Activated gamma-delta T cell (primary cell): ENCODE data around the gene FER.
"Not testable (repeated sequence)": the region's sequence is repeated elsewhere in the genome, so short reads cannot be mapped to it uniquely, and the experiment has no call there.

Experiments used
- DNase-seq: peaks from one replicate; lab custom pipeline; 2025; lab: John Stamatoyannopoulos, UW

The FER gene

DNA sequence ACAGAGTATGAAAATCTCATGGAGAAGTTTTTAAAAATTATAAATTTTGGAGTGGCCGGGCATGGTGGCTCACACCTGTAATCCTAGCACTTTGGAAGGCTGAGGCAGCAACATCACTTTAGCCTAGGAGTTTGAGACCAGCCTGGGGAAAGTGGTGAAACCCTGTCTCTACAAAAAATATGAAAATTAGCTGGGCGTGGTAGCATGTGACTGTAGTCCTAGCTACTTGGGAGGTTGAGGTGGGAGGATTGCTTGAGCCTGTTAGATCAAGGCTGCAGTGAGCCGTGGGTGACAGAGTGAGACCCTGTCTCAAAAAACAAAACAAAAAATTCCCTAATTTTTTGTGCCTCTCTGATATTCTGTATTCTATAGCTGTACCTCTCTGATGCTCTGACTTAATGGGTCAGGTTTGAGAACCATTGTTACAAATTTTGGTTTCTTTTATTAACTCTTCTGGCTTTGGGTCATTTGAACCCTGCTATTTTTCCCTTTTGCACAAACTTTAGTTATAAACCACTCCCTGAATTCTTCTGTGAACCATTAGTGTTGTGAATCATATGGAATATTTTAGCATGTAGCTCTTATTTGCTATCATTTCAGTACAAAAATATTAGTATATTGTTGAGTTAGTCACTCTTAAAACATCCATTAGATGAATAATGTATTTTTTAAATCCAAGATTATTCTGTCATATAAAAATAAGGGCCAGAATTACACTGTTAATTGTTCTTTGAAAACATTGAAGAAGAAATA lies 51.0 kb downstream of the FER start:
- DNase-seq: no peak

DNA sequence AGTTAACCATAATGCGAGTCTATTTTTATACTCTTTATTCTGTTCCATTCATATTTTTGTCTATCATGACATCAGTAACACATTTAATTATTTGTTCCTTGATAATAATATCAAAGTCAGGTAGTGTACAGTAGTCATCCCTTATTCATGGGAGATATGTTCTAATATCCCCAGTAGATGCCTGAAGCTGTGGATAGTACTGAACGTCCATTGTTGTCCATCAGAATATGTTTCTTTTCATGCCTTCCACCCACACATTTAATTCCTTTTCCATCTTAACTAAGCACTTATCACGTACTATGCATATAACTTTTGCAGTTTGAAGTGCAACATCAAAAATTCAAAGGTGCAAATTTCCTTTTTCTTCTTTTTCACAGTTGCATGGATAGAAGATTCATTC lies 53.6 kb downstream of the FER start:
- DNase-seq: no peak

DNA sequence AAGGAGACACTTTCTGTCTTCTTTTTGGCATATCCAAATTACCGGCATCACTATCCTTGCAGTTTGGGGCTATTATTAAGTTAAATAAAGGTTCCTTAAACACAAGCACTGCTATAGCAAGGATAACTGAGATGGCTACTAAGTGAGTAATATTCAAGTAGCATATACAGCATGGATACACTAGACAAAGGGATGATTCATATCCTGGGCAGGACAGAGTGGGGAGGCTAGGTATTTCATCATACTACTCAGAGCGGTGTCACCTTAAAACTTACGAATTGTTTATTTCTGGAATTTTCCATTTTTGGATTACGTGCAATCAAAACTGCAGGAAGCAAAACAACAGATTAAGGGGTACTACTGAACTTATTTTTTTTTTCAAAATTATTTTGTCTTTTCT lies 54.1 kb downstream of the FER start:
- DNase-seq: no peak

DNA sequence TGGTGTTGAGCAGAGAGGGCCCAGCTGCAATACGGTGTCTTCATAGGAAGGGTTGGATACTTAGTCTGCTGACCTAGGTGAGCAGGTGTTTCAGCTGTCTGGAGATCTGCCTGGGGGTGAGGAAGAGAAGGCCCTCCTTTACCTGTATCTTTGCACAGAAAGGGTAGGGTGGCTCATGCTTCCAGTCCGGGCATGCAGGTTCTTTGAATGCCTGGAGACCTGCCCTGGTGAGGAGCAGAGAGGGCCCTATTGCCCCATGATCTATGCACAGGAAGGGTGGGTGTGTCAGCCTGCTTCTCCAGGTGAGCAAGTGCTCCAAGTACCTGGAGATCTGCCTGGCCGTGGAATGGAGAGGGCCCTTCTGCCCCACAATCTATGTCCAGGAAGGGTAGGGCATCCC lies 63.0 kb downstream of the FER start:
- no peak for DNase-seq

DNA sequence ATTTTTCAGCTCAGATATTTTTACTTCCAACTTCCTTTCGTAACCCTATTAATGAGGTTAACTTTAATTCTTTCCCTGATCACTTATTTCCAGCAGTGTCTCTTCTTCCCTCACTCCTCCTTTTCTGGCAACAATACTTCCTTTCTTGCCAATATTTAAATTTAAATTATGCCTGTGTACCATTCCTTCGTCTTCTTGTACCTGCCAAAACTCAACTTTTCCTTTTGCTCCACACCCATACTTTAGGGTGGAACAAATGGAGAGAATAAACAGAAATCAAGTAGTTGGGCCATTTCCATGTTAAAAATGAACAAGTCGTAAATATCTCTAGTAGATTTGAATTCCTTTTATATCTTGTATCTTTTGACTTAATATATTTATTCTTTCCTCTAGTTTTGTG lies 66.0 kb downstream of the FER start:
- DNase-seq: no peak

DNA sequence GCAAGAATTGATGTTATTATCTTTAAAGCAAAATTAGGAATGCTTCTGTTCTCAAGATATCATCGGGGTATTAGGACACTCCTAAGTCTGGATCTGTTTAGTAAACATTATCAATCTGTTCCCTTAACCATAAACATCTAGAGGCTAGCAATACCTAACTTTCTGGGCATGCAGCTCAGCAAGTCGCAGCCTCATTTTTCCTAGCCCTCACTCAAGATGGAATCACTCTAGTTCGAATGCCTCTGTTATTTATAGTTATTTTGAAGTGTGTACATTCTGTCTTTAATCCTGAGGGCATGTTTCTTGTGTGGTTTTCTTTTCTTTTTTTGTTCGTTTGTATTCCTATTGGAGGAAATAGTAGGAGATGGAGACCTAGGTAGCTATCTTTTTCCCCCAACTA lies 66.9 kb downstream of the FER start:
- DNase-seq: no peak

- DNase-seq: no peak
These were observed 71.0 kb downstream of the FER start for GRCh38 chr5:108818613-108819272.

DNA sequence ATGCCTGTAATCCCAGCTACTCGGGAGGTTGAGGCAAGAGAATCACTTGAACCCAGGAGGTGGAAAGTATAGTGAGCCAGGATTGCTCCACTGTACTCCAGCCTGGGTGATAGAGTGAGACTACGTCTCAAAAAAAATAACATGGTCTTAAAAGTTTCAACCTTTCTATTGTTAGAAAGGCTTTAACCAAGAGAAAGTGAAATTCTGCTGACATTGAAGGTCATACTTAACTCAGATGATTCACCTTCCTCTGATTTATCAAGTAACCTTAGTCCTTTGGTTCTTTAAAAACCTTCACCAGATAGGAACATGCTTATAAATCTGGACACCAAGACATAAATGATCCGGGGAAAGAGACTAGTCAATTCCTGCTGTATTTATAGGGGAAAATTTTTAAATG lies 73.3 kb downstream of the FER start:
- no peak for DNase-seq

DNA sequence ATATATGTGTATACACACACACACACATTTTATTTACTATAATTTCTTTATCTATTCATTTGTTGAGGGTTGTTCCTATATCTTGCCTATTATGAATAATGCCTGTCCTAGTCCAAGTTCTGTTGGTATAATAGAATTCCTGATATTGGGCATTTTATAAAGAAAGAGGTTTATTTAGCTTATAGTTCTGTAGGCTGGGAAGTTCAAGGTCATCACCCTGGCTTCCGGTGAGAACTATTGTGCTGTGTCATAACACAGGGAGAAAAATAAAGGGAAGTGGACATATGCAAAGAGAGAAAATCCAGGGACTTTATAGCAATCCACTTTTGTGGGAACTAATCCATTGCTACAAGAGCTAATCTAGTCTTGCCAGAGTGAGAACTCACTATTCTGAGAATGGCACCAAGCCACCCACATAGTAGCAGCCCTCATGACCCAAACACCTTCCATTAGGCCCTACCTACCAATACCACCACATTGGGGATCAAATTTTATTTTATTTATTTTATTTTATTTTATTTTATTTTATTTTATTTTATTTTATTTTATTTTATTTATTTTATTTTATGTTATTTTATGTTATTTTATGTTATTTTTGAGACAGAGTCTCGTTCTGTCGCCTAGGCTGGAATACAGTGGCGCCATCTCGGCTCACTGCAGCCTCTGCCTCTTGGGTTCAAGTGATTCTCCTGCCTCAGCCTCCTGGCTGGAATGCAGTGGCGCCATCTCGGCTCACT lies 74.7 kb downstream of the FER start:
- no peak for DNase-seq

DNA sequence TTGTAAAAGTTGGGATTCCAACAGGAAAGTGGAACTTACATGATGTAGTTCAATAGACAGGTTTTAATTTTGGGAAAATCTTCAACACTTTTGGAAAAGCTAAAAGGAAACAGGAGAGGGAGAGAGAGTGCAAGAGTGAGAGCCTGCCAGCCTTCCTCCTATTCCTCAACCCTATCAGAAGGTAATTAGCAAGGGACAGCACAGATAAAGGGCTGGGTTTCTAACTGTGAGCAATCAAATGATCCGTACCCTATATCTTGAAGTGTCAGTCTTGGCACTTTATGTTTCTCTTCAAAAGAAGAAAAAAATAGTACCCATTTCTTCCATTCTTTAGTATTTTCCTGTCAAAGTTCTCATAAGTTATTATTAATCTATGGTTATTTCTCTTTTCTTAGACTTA lies 79.4 kb downstream of the FER start:
- no peak for DNase-seq

DNA sequence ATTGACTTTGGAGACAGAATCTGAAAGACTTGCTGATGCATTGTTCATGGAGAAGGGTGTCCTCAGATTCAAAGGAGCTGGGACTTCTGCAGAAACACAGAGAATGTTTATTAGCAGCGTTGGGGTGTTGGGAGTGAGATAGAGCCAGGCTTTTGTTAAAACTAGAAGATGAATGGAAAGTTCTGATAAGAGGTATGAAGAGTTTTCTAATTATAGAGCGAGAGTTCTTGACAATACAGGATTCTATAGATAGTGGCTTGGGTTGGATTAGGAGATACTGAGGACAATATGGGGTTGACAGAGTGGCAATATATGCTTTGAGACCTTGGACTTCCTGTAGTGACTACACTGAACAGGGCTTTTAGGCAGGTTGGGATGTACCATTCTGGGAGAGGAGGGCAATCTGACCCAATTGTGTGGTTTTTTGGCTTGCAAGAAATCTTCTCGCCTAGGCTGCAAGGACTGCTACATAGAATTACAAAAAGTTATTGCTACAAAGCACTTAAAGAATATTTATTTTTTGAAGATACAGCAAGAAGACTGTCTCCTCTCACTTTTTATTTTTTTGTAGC lies 83.1 kb downstream of the FER start:
- DNase-seq: no peak

DNA sequence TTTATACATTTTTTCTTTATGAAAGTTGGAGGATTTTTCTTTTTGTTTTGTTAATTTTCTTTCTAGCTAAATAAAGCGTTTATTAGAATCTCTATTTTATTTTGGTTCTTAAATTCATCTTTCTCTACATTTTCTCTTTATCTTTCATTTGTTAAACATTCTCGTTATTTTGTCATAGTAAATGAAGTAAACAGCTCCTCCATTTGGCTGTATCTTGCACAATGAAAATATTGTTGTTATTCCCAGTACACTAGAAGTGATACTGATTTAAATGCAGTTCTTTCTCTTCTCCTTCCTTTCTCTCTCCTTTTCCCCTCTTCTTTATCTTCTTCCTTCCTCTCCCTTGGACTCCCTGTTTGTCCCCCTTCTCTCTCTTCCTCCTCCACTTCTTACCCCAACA lies 88.8 kb downstream of the FER start:
- DNase-seq: no peak

DNA sequence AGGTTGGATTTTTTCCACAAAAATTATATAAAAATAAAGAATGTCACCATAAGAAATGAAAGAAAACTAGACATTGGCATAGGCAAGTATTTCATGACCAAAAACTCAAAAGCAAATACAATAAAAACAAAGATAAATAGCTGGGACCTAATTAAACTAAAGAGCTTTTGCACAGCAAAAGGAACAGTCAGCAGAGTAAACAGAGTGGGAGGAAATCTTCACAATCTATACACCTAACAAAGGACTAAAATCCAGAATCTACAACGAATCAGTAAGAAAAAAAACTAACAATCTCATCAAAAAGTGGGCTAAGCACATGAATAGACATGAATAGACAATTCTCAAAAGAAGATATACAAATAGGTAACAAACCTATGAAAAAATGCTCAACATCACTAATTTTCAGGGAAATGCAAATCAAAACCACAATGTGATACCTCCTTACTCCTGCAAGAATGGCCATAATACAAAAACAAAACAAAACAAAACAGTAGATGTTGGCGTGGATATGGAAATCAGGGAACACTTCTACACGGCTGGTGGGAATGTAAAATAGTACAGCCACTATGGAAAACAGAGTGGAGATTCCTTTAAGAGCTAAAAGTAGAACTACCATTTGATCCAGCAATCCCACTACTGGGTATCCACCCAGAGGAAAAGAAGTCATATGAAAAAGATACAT lies 94.7 kb downstream of the FER start:
- DNase-seq: not testable (repeated sequence)

GRCh38 chr5:108851129-108851528 lies 103.4 kb downstream of the FER start:
- not testable (repeated sequence) for DNase-seq

DNA sequence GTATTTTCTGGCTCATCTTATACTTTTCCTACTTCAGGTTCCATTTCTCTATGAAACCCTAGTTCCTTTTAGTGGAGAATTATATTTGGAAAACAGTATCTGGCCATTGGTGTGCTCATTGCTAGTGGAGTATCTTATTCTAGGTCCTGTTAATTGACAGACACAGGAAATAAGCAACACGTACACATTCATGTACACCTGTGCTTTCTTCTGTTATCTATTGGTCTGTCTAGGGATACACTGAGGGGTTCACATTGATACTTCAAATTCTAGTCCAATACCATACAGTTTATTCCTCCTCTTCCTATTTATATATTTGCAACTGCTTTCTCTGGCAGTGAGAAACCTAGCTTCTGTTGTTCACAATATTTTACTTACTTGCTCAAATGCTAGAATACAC lies 110.2 kb downstream of the FER start:
- no peak for DNase-seq

DNA sequence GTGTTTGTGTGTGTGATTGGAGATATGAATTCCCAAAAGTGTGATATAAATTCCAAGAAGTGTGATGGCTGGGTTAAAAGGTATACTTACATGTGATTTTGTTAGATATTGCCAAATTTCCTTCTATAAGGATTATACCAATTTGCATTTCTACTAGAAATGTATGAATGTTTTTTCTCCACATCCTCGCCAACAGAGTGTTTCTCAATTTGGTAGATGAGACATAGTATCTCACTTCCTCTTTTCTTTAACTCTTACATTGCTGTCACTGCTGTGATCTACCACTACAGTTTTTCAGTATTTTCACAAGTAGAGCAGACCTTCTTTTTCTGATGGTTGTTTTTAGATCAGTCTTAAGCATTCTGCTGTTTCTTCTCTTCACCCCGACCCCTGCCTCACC lies 111.3 kb downstream of the FER start:
- no peak for DNase-seq

DNA sequence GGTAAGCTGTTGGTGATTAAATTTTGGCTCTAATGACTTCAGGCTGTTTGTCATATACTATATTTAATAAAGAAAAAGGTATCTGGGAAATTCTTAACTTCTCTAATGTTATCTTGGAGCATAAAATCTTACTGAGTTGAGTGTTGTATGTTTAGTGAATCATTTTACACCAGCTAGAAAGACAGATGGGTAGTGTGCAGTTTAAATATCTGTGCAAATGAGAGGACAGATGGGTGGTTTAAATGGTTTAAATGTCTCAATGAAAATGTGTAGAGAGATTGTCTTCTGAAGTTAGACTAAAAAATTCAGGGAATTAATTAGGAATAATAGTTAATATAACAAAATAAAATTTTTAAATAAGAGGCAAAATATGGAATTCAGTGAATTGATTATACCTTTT lies 114.5 kb downstream of the FER start:
- DNase-seq: no peak

GRCh38 chr5:108866097-108866496 lies 118.4 kb downstream of the FER start:
- DNase-seq: not testable (repeated sequence)

GRCh38 chr5:108867656-108868055 lies 120.0 kb downstream of the FER start:
- no peak for DNase-seq

DNA sequence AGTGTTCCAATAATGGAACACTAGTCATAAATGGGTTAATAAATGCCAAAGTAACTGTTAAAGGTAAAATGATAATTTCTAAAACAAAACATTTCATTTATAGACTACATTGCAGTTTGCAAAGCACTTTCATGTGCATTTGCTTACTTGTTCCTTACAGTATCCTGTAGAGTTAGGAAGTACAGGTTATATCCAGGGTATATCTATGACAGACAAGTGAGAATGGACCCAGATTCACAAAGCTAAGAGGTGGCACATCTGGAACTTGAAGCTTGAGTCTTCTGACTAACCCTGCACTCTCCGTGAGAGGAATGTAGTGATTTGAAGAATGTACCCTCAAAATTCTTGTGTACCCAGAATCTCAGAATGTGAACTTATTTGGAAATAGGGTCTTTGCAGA lies 121.4 kb downstream of the FER start:
- DNase-seq: no peak

DNA sequence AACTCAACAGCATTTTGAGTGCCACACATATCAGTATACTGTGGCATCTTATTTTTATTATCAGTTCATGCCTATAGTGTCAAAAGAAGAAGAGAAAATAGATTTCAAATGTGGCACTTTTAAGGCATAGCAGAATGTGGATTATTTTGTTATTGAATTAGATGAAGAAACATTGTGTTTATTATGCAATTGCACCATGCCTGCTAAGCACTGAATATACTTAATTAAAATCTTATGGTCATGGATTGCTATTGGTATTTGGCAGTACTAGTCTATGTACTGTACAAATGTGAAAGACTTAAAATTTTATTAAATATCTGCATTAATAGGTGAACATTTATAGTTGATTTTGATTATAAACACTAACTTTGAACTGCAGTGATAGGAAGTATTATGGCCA lies 128.8 kb downstream of the FER start:
- DNase-seq: no peak

DNA sequence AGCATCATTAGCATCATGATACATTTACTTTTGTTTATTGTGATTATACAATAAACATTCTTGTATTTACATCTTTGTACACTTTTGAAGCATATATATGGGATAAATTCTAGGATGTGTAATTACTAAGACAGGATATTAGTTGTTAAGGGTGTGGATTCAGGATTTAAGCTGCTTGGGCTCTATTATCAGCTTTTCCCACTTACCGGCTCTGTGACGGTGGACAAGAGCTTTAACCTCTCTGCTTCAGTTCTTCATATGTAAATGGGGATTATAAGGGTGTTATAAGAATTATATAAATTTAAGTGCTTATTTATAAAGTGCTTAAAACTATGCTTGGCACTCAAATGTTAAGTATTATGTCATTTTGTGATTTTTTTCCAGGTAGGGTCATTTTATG lies 131.1 kb downstream of the FER start:
- DNase-seq: no peak
